A549 treated with CpdA at 1 μM for 4 hours (cell line): Measurements from ENCODE around the gene CKLF. TPM values are rescaled to one million over a fixed set of nuclear protein-coding genes. Genes with fewer than 3 reads are reported as not detected.

Experiments used
- total RNA-seq: library from RNA; stranded (reverse); fragments of 200-300 nt; extraction: Qiagen RNA extraction; gene quantifications from 5 replicates; pipeline ENCODE4 v1.2.3, GENCODE V29; 2022; ENCODE audit warnings: low read depth

Gene CKLF, protein sequence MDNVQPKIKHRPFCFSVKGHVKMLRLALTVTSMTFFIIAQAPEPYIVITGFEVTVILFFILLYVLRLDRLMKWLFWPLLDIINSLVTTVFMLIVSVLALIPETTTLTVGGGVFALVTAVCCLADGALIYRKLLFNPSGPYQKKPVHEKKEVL
- total RNA-seq, result 60.3 to 70.7 TPM (median 62.7 TPM) in 5 replicates

DNA sequence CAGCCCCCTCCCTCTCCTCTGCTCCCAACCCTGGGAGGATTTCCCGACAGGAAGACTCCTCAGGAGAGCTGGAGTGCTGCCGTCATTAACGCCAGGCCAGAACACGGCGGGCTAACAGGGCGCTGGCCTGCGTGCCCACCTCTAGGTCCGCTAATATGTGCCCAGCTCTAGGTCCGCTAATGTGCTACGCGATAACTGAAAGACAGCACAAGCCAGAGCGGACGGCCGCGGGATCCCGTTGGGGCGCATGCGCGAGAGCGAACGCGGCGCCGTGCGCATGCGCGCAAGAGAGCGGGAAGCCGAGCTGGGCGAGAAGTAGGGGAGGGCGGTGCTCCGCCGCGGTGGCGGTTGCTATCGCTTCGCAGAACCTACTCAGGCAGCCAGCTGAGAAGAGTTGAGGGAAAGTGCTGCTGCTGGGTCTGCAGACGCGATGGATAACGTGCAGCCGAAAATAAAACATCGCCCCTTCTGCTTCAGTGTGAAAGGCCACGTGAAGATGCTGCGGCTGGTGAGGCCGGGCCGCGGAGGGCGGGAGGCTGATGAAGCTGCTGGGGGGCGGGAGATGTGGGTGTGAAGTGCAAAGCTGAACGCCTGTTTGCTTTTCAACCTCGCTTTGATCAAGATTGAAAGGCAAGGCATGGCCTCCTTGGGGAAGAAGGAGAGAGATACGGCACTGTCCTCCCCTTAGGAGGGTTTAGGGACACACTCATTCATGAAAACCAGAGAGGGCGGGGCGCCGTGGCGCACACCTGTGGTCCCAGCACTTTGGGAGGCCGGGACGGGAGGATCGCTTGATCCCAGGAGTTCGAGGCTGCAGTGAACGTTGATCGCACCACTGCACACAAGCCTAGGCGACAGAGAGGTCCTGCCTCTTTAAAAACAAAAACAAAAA lies at the start of gene CKLF:
Gene CKLF, plus strand, starts transcription at position 291 of the 892 bp plus-strand sequence. Its CDS starts 140 bp downstream, at position 431.

DNA sequence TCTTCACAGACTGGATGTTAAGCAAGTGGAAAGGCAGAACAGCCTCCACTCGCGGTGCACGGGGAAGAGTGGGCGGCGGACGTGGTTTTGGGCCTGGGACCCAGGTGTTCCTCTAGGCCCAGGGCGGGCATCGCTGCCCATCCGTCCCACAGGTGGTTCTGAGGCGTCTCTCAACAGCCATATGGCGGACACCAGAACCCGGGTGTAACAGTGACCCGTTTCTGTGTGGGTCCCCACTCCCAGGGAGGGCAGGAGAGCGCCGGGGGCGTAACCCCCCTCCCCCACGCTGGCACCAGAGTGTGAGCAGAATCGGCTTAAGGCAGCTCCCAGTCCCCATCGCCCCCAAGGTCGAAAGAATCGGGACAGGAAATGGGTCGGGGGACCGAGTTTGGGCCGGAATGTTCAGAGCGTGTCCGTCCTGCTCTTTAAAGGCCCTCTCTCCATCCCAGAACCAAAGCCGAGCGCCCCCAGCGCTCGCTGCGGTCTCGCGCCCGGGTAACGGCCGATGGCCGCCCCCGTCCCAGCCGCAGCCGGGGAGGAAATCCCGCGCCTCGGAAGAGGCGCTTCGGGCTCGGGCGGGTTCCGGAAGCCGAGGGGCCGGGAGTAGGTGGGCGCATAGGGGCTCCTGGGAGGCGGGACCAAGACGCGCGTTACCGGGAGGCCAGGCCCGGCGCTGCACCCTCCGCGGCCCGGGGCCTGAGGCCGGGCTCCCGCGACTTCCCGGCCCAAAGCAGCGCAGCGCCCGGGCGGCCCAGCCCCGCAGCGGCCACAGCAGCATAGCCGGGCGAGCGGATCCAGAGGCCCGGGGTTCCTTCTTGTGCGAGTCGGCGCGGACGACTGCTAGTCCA lies 2.9 kb upstream of the CKLF start, which contains the start of gene TK2:
Gene TK2, minus strand, starts transcription at position 839 of the 848 bp plus-strand sequence. Its CDS starts 61 bp downstream, at position 778.

DNA sequence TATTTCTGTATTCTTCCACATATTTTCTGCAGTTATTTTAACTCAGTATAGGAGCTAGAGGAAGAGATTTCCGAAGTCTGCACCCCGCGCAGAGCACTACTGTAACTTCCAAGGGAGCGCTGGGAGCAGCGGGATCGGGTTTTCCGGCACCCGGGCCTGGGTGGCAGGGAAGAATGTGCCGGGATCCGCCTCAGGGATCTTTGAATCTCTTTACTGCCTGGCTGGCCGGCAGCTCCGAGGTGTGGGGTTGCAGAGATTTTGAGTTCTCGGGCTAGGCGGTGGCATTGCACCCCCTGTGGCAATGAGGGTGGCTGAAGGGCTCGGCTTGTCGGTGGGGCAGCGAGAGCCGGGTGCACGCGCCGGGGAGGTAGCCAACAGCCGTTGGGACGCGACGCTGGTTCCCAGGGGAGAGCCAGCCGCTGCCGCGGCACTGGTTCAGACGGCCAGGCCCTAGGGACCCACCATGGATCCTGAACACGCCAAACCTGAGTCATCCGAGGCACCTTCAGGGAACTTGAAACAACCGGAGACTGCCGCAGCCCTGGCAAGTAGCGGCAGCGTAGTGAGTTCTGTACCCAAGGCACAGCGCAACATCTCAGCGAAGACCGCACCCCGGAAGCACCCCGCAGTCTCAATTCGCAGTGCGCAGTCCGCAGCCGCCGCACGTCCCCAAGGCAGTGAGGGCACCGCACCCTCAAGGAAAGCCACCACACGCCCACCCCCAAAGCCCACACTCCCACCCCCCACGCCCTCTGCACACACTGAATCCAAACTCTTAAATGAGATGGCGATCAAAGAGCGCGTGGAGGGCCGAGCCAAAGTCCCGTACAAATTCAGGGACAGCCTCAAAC lies 13.9 kb downstream of the CKLF start, which contains the start of gene CMTM1:
Gene CMTM1, plus strand, starts transcription at position 389 of the 851 bp plus-strand sequence. Its CDS starts 75 bp downstream, at position 464.

DNA sequence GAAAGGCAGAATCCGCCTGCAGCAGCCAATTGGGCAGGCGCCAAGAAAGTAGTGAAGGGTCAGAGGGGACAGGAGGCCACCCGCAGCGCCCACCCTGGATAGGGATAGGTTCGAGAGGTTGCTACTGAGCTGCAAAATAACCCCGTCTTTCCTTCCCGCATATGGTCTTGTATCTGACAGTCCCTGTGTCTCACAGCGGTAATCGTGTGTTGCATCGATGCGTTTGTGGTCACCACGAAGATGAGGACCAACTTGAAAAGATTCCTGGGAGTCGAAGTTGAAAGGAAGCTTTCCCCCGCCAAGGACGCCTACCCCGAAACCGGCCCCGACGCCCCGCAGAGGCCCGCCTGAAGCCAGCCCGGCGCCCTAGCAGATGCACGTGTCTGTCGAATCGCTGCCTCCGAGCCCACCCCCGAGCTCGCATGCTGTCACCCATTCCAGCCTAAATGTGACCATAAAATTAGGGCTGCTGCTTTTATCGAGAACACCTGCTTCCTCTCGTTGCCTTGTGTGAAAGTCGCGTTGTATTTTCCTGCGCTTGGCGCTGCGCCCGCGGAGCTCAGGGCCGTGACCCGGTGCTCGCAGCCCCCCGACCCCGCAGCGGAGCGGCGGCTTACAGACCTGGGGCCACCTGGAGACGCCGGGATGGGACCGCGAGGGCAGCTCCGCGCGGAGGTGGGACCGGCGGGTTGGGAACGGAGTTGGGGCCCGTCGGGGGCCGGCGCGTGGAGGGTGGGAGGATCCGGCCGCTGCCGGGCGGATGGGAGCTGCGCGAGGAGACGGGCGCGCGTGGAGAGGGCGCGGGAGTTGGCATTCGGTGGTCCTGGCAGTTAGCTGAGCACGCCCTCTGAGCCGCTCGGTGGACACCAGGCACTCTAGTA lies 26.5 kb downstream of the CKLF start, which contains the start of gene CMTM2:
Gene CMTM2, plus strand, starts transcription at position 813 of the 881 bp plus-strand sequence. CDS start 145 bp downstream, outside the sequence.

DNA sequence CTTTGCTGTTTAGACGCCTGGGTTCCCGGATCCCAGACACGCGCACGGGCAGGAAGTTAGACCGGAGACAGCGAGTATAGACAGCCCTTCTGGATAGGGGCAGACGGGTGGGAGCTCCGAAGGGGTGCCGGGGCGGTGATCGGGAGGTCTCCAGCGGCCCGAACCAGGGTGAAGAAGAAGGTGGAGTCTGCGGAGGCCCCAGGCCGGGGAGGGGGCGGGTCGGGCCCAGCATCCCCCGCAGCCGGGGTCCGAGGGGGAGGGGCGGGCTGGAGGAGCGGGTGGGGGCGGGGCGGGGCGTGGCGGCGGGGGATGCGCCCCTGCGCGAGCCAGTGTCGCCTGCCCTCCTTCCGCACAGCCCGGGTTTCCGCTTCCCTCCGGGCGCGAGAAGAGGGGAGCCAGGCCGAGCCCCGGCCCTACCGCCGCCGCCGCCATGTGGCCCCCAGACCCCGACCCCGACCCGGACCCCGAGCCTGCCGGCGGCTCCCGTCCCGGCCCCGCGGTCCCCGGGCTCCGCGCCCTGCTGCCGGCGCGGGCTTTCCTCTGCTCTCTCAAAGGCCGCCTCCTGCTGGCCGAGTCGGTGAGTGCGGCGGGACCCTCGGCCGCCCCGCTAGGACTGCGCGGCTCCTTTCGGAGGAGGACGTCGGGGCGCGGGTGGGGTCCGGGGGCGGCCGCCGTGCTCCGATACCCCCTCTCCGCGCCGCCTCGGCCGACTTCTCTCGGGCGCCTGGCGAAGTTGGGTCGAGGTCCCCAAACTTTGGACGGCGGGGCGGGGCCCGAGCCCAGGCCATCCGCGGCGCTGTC lies 52.2 kb downstream of the CKLF start, which contains the start of gene CMTM3:
Gene CMTM3, plus strand, starts transcription at position 329 of the 801 bp plus-strand sequence. Its CDS starts 102 bp downstream, at position 431.

Other genes starting within 250 kb of the CKLF start
- 0.12 to 0.41 TPM (median 0.17 TPM) in 5 replicates for gene CDH5, start 185.9 kb upstream of the CKLF start, total RNA-seq
- gene BEAN1, start 125.3 kb upstream of the CKLF start, total RNA-seq, result 2.4 to 3.8 TPM (median 2.8 TPM) in 5 replicates
- 14.3 to 18.9 TPM (median 15.8 TPM) in 5 replicates for gene TK2, start 2.5 kb upstream of the CKLF start, total RNA-seq
- 0.89 to 2.0 TPM (median 1.5 TPM) in 4 of 5 replicates, not detected in the other for gene CMTM1, start 13.9 kb downstream of the CKLF start, total RNA-seq
- gene CMTM2, start 26.9 kb downstream of the CKLF start, total RNA-seq, result 0.15 TPM in 1 of 5 replicates, not detected in the others
- 65.8 to 81.0 TPM (median 74.2 TPM) in 5 replicates for gene CMTM3, start 52.1 kb downstream of the CKLF start, total RNA-seq
- 20.7 to 34.6 TPM (median 31.2 TPM) in 5 replicates for gene CMTM4, start 144.2 kb downstream of the CKLF start, total RNA-seq
- 42.7 to 59.9 TPM (median 51.9 TPM) in 5 replicates for gene DYNC1LI2, start 199.0 kb downstream of the CKLF start, total RNA-seq
- gene TERB1, start 249.0 kb downstream of the CKLF start, total RNA-seq, result 0.07 TPM in 1 of 5 replicates, not detected in the others